Left renal pelvis (tissue), 4 donors: ENCODE data around the gene SERPINA3. TPM values are rescaled to one million over a fixed set of nuclear protein-coding genes. Genes with fewer than 3 reads are reported as not detected.
A peak's percentile ranks its signal among the peaks of the same experiment; 100 is the strongest.
"Not testable (repeated sequence)": the region's sequence is repeated elsewhere in the genome, so short reads cannot be mapped to it uniquely, and the experiment has no call there.

Experiments
- DNase-seq, 4 donors: peaks; one replicate each; pipeline ENCODE4 v3.0.0-alpha.2; 2013; ENCODE audit warnings: low read depth in 4 of 4, low spot score in 3 of 4
- polyA plus RNA-seq, 4 donors: library from polyadenylated mRNA; unstranded; fragments of 120-200 nt; gene quantifications; one replicate each; pipeline ENCODE4 v1.2.1, GENCODE V29; 2013; ENCODE audit not compliant: insufficient read length in 4 of 4

Gene SERPINA3
- polyA plus RNA-seq, 4 donors, result 0.27 to 3.7 (median 0.55) TPM

GRCh38 chr14:94583557-94583956, 28.6 kb upstream of the SERPINA3 start:
- DNase-seq, result no peak

- no peak for DNase-seq
Measured at GRCh38 chr14:94584591-94585280, 27.5 kb upstream of the SERPINA3 start.

- DNase-seq, result no peak
Measured at GRCh38 chr14:94586635-94587034, 25.6 kb upstream of the SERPINA3 start.

- no peak for DNase-seq
Measured at GRCh38 chr14:94588311-94588710, 23.9 kb upstream of the SERPINA3 start.

GRCh38 chr14:94591073-94591472, 21.1 kb upstream of the SERPINA3 start:
- DNase-seq, result no peak

GRCh38 chr14:94591871-94592270, 20.3 kb upstream of the SERPINA3 start:
- no peak for DNase-seq

- DNase-seq, result no peak
Measured at GRCh38 chr14:94592457-94592856, 19.7 kb upstream of the SERPINA3 start.

- no peak for DNase-seq
Measured at GRCh38 chr14:94593376-94593748, 18.8 kb upstream of the SERPINA3 start.

GRCh38 chr14:94593749-94594431, 18.3 kb upstream of the SERPINA3 start:
- DNase-seq, result no peak

- DNase-seq, result no peak
Measured at GRCh38 chr14:94594441-94594840, 17.8 kb upstream of the SERPINA3 start.

- no peak for DNase-seq
Measured at GRCh38 chr14:94595912-94596311, 16.3 kb upstream of the SERPINA3 start.

GRCh38 chr14:94596361-94596760, 15.8 kb upstream of the SERPINA3 start:
- no peak for DNase-seq

GRCh38 chr14:94597788-94598187, 14.4 kb upstream of the SERPINA3 start:
- DNase-seq, result no peak

- no peak for DNase-seq
Measured at GRCh38 chr14:94598506-94598815, 13.7 kb upstream of the SERPINA3 start.

- peak in 1 of 4 donors; percentile 26 for DNase-seq
Measured at GRCh38 chr14:94598816-94599655, 13.2 kb upstream of the SERPINA3 start.

GRCh38 chr14:94599656-94600004, 12.6 kb upstream of the SERPINA3 start:
- no peak for DNase-seq

- no peak for DNase-seq
Measured at GRCh38 chr14:94600148-94600545, 12.0 kb upstream of the SERPINA3 start.

- DNase-seq, result no peak
Measured at GRCh38 chr14:94601884-94602391, 10.3 kb upstream of the SERPINA3 start.

GRCh38 chr14:94602722-94603121, 9.5 kb upstream of the SERPINA3 start:
- no peak for DNase-seq

- no peak for DNase-seq
Measured at GRCh38 chr14:94605361-94605760, 6.8 kb upstream of the SERPINA3 start.

- DNase-seq, result not testable (repeated sequence)
Measured at GRCh38 chr14:94608966-94609365, 3.2 kb upstream of the SERPINA3 start.

- DNase-seq, result no peak
Measured at GRCh38 chr14:94611179-94611578, 1.0 kb upstream of the SERPINA3 start.
